Anterior cingulate cortex (tissue), 58 donors: Measurements from ENCODE around the gene KLF15.
"Not testable (repeated sequence)": the region's sequence is repeated elsewhere in the genome, so short reads cannot be mapped to it uniquely, and the experiment has no call there.

Experiments
- DNase-seq, 58 donors: peaks; one replicate each; lab custom pipeline; 2025; lab: John Stamatoyannopoulos, UW

KLF15 gene

GRCh38 chr3:126331812-126332336 lies 25.3 kb downstream of the KLF15 start:
- not testable (repeated sequence) for DNase-seq

GRCh38 chr3:126329927-126330725 lies 27.1 kb downstream of the KLF15 start:
- DNase-seq, result no peak

- no peak for DNase-seq
Measured at GRCh38 chr3:126326629-126327028, 30.6 kb downstream of the KLF15 start.

- DNase-seq, result no peak
Measured at GRCh38 chr3:126322181-126322967, 34.8 kb downstream of the KLF15 start.

GRCh38 chr3:126321490-126321889 lies 35.7 kb downstream of the KLF15 start:
- DNase-seq, result no peak

- no peak for DNase-seq
Measured at GRCh38 chr3:126320517-126321293, 36.5 kb downstream of the KLF15 start.

GRCh38 chr3:126319701-126320295 lies 37.4 kb downstream of the KLF15 start:
- DNase-seq, result no peak

- DNase-seq, result no peak
Measured at GRCh38 chr3:126317029-126317996, 39.9 kb downstream of the KLF15 start.

GRCh38 chr3:126316501-126316939 lies 40.7 kb downstream of the KLF15 start:
- no peak for DNase-seq

GRCh38 chr3:126316031-126316461 lies 41.2 kb downstream of the KLF15 start:
- DNase-seq, result no peak

- DNase-seq, result no peak
Measured at GRCh38 chr3:126314790-126315658, 42.2 kb downstream of the KLF15 start.

- DNase-seq, result no peak
Measured at GRCh38 chr3:126314305-126314789, 42.9 kb downstream of the KLF15 start.

GRCh38 chr3:126313580-126314304 lies 43.5 kb downstream of the KLF15 start:
- no peak for DNase-seq

GRCh38 chr3:126313166-126313565 lies 44.0 kb downstream of the KLF15 start:
- no peak for DNase-seq

GRCh38 chr3:126312341-126312740 lies 44.9 kb downstream of the KLF15 start:
- DNase-seq, result no peak

- DNase-seq, result no peak
Measured at GRCh38 chr3:126311338-126311978, 45.8 kb downstream of the KLF15 start.

- no peak for DNase-seq
Measured at GRCh38 chr3:126310816-126311215, 46.4 kb downstream of the KLF15 start.
